Measurements from ENCODE around the gene IL4I1.
A peak's percentile ranks its signal among the peaks of the same experiment; 100 is the strongest.

Gene IL4I1

GRCh38 chr19:49936549-49936948 lies 39.9 kb upstream of the IL4I1 start:
- Histone ChIP-seq H3K4me3 (no peak overlapping the region), H3K27ac (no peak overlapping the region)
- TF ChIP-seq CTCF (IDR thresholded peaks at IDR 0.05) = no peak
- DNase-seq (ENCODE audit: low spot score) = no peak

DNA sequence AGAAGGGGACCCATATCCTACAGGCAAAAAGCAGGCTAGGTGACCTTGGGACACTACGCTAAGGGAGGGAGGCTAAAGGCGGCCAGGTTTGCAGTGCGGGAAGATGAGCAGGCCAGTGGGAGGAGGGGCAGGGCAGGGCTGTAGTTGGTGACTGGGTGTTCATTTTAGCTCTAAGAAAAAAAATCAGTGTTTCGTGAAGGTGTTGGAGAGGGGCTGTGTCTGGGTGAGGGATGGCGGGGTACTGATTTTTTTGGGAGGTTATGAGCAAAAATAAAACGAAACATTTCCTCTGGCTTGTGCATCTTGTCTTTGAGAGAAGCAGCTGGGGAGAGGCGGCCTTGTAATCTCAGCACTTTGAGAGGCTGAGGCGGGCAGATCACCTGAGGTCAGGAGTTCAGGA lies 37.0 kb upstream of the IL4I1 start:
- H3K4me3 ChIP-seq = no peak overlapping the region
- no peak for TF ChIP-seq CTCF (IDR thresholded peaks at IDR 0.05)
- no peak for DNase-seq (ENCODE audit: low spot score)
- H3K27ac ChIP-seq = no peak overlapping the region

GRCh38 chr19:49932731-49933131 lies 36.0 kb upstream of the IL4I1 start:
- no peak for DNase-seq (ENCODE audit: low spot score)
- TF ChIP-seq CTCF (IDR thresholded peaks at IDR 0.05) = no peak
- H3K27ac ChIP-seq = no peak overlapping the region
- no peak overlapping the region for H3K4me3 ChIP-seq

- no peak for TF ChIP-seq CTCF (IDR thresholded peaks at IDR 0.05)
- H3K27ac ChIP-seq = no peak overlapping the region
- DNase-seq (ENCODE audit: low spot score) = no peak
- H3K4me3 ChIP-seq = no peak overlapping the region
Measured at GRCh38 chr19:49932041-49932451, 35.4 kb upstream of the IL4I1 start.

- H3K27ac ChIP-seq = no peak overlapping the region
- TF ChIP-seq CTCF (IDR thresholded peaks at IDR 0.05) = no peak
- DNase-seq (ENCODE audit: low spot score) = no peak
- H3K4me3 ChIP-seq = no peak overlapping the region
Measured at GRCh38 chr19:49931293-49932040, 34.8 kb upstream of the IL4I1 start.

GRCh38 chr19:49930483-49931011 lies 33.9 kb upstream of the IL4I1 start:
- Histone ChIP-seq H3K27ac (peak overlapping the region in 1 of 2 donors; percentile 95), H3K4me3 (no peak overlapping the region)
- TF ChIP-seq CTCF (IDR thresholded peaks at IDR 0.05) = no peak
- peak; percentile 81 for DNase-seq (ENCODE audit: low spot score)
